Measurements from ENCODE around the gene SETD3.

DNA sequence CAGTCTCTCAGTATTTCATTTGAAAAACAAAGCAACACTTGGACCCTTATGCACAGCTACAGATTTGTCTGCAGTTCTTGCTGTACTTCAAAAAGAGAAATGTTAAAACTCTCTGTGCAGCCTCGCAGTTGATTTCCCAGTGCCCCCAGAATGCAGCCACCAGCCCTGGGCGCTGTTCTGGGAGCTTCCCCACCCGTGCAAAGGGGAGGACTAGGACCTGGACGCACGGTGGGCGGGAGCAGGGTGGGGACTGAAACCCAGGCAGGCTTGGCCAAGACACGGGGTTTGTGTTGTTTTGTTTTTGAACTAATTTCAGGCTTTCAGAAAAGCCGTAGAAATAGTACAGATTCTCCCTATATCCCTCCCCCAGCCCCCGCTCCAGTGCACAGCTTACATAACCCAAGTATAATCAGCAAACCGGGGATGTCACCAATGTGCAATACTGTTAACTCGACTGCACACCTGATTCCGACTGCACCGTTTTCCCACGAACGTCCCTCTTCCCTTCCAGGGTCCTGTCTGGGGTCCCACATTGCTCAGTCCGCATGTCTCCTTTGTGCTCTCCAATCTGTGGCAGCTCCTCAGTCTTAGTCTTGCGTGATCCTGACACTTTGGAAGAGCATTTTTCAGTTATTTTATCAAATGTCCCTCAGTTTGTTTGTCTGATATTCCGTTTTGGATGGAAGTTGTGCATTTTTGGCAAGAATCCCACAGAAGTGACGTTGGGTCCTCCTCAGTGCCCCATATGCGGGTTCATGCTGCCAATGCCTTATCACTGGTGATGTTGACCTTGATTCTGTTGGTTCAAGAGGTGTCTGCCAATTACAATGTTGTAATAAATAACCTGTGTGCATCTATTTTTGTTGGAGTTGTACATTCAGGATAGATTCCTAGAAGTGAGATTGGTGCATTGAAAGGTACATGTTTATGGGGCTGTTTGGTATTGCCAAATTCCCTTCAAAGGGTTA, 95.9 kb downstream of the SETD3 start:
- TF ChIP-seq, protein P1, sequence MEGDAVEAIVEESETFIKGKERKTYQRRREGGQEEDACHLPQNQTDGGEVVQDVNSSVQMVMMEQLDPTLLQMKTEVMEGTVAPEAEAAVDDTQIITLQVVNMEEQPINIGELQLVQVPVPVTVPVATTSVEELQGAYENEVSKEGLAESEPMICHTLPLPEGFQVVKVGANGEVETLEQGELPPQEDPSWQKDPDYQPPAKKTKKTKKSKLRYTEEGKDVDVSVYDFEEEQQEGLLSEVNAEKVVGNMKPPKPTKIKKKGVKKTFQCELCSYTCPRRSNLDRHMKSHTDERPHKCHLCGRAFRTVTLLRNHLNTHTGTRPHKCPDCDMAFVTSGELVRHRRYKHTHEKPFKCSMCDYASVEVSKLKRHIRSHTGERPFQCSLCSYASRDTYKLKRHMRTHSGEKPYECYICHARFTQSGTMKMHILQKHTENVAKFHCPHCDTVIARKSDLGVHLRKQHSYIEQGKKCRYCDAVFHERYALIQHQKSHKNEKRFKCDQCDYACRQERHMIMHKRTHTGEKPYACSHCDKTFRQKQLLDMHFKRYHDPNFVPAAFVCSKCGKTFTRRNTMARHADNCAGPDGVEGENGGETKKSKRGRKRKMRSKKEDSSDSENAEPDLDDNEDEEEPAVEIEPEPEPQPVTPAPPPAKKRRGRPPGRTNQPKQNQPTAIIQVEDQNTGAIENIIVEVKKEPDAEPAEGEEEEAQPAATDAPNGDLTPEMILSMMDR (IDR thresholded peaks at IDR 0.05; ENCODE audit: poor library complexity, severe bottlenecking), result no peak
- no peak for TF ChIP-seq MXI1 (conservative IDR thresholded peaks at IDR 0.05; ENCODE audit: poor library complexity, severe bottlenecking)
- no peak for TF ChIP-seq POLR2AphosphoS5 (IDR thresholded peaks at IDR 0.05)
- TF ChIP-seq EP300 (conservative IDR thresholded peaks at IDR 0.05; ENCODE audit: poor library complexity, severe bottlenecking), result no peak
- TF ChIP-seq EZH2 (IDR thresholded peaks at IDR 0.05; ENCODE audit: borderline replicate concordance, insufficient read depth, low read length, poor library complexity, severe bottlenecking), result no peak
